IPS-15b (cell line): ENCODE data around the gene NUAK2.
"Not testable (repeated sequence)": the region's sequence is repeated elsewhere in the genome, so short reads cannot be mapped to it uniquely, and the experiment has no call there.

Experiments used
- H3K27me3 ChIP-seq: one replicate; pipeline ENCODE4 v1.6.1; 2013; ENCODE audit warnings: low read length; ENCODE audit not compliant: control insufficient read depth, insufficient read depth
- H3K36me3 ChIP-seq: one replicate; pipeline ENCODE4 v1.6.1; 2013; ENCODE audit warnings: low read length; ENCODE audit not compliant: control insufficient read depth, insufficient read depth
- H3K4me1 ChIP-seq: one replicate; pipeline ENCODE4 v1.6.1; 2013; ENCODE audit warnings: mild to moderate bottlenecking, low read length; ENCODE audit not compliant: control insufficient read depth, insufficient read depth
- H3K4me3 ChIP-seq: one replicate; pipeline ENCODE4 v1.5.1; 2013; ENCODE audit warnings: low read depth, low read length
- H3K9ac ChIP-seq: one replicate; pipeline ENCODE4 v1.6.1; 2013; ENCODE audit warnings: low read depth, mild to moderate bottlenecking, low read length
- H3K9me3 ChIP-seq: one replicate; pipeline ENCODE4 v1.6.1; 2013; ENCODE audit warnings: mild to moderate bottlenecking, low read length; ENCODE audit not compliant: control insufficient read depth, insufficient read depth

Gene NUAK2

GRCh38 chr1:205321162-205321958 is at the start of gene NUAK2:
Gene NUAK2 (minus strand): TSS chr1:205321745. CDS start chr1:205321628, 117 bp downstream.
- H3K4me1 ChIP-seq = peaks cover 42% of the 10 kb centered on the region
- H3K4me3 ChIP-seq = peak within 1 kb of the TSS; percentile 83
- peaks cover 5% of the 10 kb centered on the region for H3K27me3 ChIP-seq
- peaks cover 4% of the 10 kb centered on the region for H3K36me3 ChIP-seq
- H3K9ac ChIP-seq = peak within 1 kb of the TSS; percentile 82
- H3K9me3 ChIP-seq = no peaks in the 10 kb centered on the region

GRCh38 chr1:205370780-205371179 is 49.2 kb upstream of the NUAK2 start:
- H3K9ac ChIP-seq = no peak overlapping the region
- H3K9me3 ChIP-seq = no peaks in the 10 kb centered on the region
- H3K27me3 ChIP-seq = no peaks in the 10 kb centered on the region
- H3K4me3 ChIP-seq = no peak overlapping the region
- no peaks in the 10 kb centered on the region for H3K36me3 ChIP-seq
- peaks cover 38% of the 10 kb centered on the region for H3K4me1 ChIP-seq

- Histone ChIP-seq H3K27me3 (no peaks in the 10 kb centered on the region), H3K4me1 (peaks cover 33% of the 10 kb centered on the region), H3K4me3 (no peak overlapping the region), H3K9ac (no peak overlapping the region), H3K36me3 (no peaks in the 10 kb centered on the region), H3K9me3 (no peaks in the 10 kb centered on the region)
Measured at GRCh38 chr1:205369701-205370123, 48.2 kb upstream of the NUAK2 start.

GRCh38 chr1:205368478-205368877 is 46.9 kb upstream of the NUAK2 start:
- Histone ChIP-seq H3K4me3 (no peak overlapping the region), H3K36me3 (no peaks in the 10 kb centered on the region), H3K4me1 (peaks cover 23% of the 10 kb centered on the region), H3K9me3 (no peaks in the 10 kb centered on the region), H3K27me3 (no peaks in the 10 kb centered on the region), H3K9ac (no peak overlapping the region)

GRCh38 chr1:205365945-205366463 is 44.5 kb upstream of the NUAK2 start:
- Histone ChIP-seq H3K4me1 (peaks cover 6% of the 10 kb centered on the region), H3K4me3 (no peak overlapping the region), H3K9me3 (no peaks in the 10 kb centered on the region), H3K36me3 (no peaks in the 10 kb centered on the region), H3K9ac (no peak overlapping the region), H3K27me3 (no peaks in the 10 kb centered on the region)

- not testable (repeated sequence) for H3K4me3 ChIP-seq, H3K9ac ChIP-seq, H3K36me3 ChIP-seq, H3K27me3 ChIP-seq, H3K9me3 ChIP-seq, H3K4me1 ChIP-seq
Measured at GRCh38 chr1:205365086-205365485, 43.5 kb upstream of the NUAK2 start.

- no peaks in the 10 kb centered on the region for H3K36me3 ChIP-seq
- peaks cover 25% of the 10 kb centered on the region for H3K4me1 ChIP-seq
- H3K27me3 ChIP-seq = no peaks in the 10 kb centered on the region
- no peak overlapping the region for H3K9ac ChIP-seq
- H3K9me3 ChIP-seq = no peaks in the 10 kb centered on the region
- no peak overlapping the region for H3K4me3 ChIP-seq
Measured at GRCh38 chr1:205360891-205361290, 39.3 kb upstream of the NUAK2 start.

GRCh38 chr1:205359771-205360565 is 38.4 kb upstream of the NUAK2 start:
- Histone ChIP-seq H3K4me1 (peaks cover 22% of the 10 kb centered on the region), H3K27me3 (no peaks in the 10 kb centered on the region), H3K4me3 (no peak overlapping the region), H3K9ac (no peak overlapping the region), H3K36me3 (no peaks in the 10 kb centered on the region), H3K9me3 (no peaks in the 10 kb centered on the region)

GRCh38 chr1:205358579-205358978 is 37.0 kb upstream of the NUAK2 start:
- H3K9ac ChIP-seq = no peak overlapping the region

GRCh38 chr1:205357567-205357966 is 36.0 kb upstream of the NUAK2 start:
- no peaks in the 10 kb centered on the region for H3K27me3 ChIP-seq
- H3K4me1 ChIP-seq = peaks cover 33% of the 10 kb centered on the region
- H3K4me3 ChIP-seq = no peak overlapping the region
- H3K36me3 ChIP-seq = no peaks in the 10 kb centered on the region
- no peak overlapping the region for H3K9ac ChIP-seq
- H3K9me3 ChIP-seq = no peaks in the 10 kb centered on the region

More at GRCh38 chr1:205358579-205358978, 37.0 kb upstream of the NUAK2 start:
- Histone ChIP-seq H3K36me3 (no peaks in the 10 kb centered on the region), H3K27me3 (no peaks in the 10 kb centered on the region), H3K4me3 (no peak overlapping the region), H3K9me3 (no peaks in the 10 kb centered on the region), H3K4me1 (peaks cover 29% of the 10 kb centered on the region)

GRCh38 chr1:205356440-205357139 is 35.0 kb upstream of the NUAK2 start, which contains the start of gene KLHDC8A:
Gene KLHDC8A (minus strand): TSS chr1:205356922. CDS start chr1:205343604, 13,318 bp downstream.
- Histone ChIP-seq H3K4me1 (peaks cover 39% of the 10 kb centered on the region), H3K9ac (peak within 1 kb of the TSS; percentile 48), H3K4me3 (peak within 1 kb of the TSS; percentile 35), H3K27me3 (no peaks in the 10 kb centered on the region), H3K36me3 (no peaks in the 10 kb centered on the region), H3K9me3 (no peaks in the 10 kb centered on the region)
